ENCODE results near the gene KIAA0930.

Gene KIAA0930

GRCh38 chr22:45235851-45236342 lies 4.8 kb downstream of the KIAA0930 start:
- no peak for DNase-seq

- DNase-seq = peak; percentile 51
Measured at GRCh38 chr22:45235101-45235777, 5.5 kb downstream of the KIAA0930 start.

- DNase-seq = no peak
Measured at GRCh38 chr22:45233827-45234226, 6.9 kb downstream of the KIAA0930 start.

GRCh38 chr22:45233386-45233785 lies 7.3 kb downstream of the KIAA0930 start:
- DNase-seq = no peak

- DNase-seq = no peak
Measured at GRCh38 chr22:45231293-45231692, 9.4 kb downstream of the KIAA0930 start.

- DNase-seq = no peak
Measured at GRCh38 chr22:45230026-45230721, 10.5 kb downstream of the KIAA0930 start.

- DNase-seq = no peak
Measured at GRCh38 chr22:45229181-45229580, 11.5 kb downstream of the KIAA0930 start.

GRCh38 chr22:45228401-45228754 lies 12.3 kb downstream of the KIAA0930 start:
- no peak for DNase-seq

GRCh38 chr22:45227645-45228400 lies 12.9 kb downstream of the KIAA0930 start:
- DNase-seq = no peak

- no peak for DNase-seq
Measured at GRCh38 chr22:45226503-45227186, 14.0 kb downstream of the KIAA0930 start.

- no peak for DNase-seq
Measured at GRCh38 chr22:45225732-45226502, 14.8 kb downstream of the KIAA0930 start.

- DNase-seq = no peak
Measured at GRCh38 chr22:45224988-45225731, 15.5 kb downstream of the KIAA0930 start.

GRCh38 chr22:45224331-45224730 lies 16.4 kb downstream of the KIAA0930 start:
- DNase-seq = no peak

GRCh38 chr22:45223304-45224117 lies 17.2 kb downstream of the KIAA0930 start:
- no peak for DNase-seq

GRCh38 chr22:45221201-45221600 lies 19.5 kb downstream of the KIAA0930 start:
- no peak for DNase-seq

GRCh38 chr22:45218976-45219375 lies 21.7 kb downstream of the KIAA0930 start:
- no peak for DNase-seq

GRCh38 chr22:45217806-45218205 lies 22.9 kb downstream of the KIAA0930 start:
- no peak for DNase-seq

- DNase-seq = no peak
Measured at GRCh38 chr22:45217345-45217744, 23.3 kb downstream of the KIAA0930 start.

GRCh38 chr22:45216133-45217003 lies 24.3 kb downstream of the KIAA0930 start:
- DNase-seq = no peak
